ENCODE data around the gene CARD8. TPM values are rescaled to one million over a fixed set of nuclear protein-coding genes. Genes with fewer than 3 reads are reported as not detected.

CARD8 gene
- total and polyA plus RNA-seq, 2 of the 8 experiments (the other 6 are each of a cell fraction or from before 2014, with no cell fraction given), result 8.9 to 24.4 TPM

- H3K79me2 ChIP-seq (ENCODE audit: control insufficient read depth in 1 of 2, insufficient read depth in 2 of 2, low read length in 2 of 2), result no peaks in the 10 kb centered on the region
- no peak overlapping the region for H2AFZ ChIP-seq (ENCODE audit: low read length)
- H2BK20ac ChIP-seq (ENCODE audit: low read length), result no peak overlapping the region
- H4K5ac ChIP-seq (ENCODE audit: insufficient read length, low read depth, low read length), result no peak overlapping the region
- H3K27me3 ChIP-seq (replicated peaks in 1 of 4; ENCODE audit: control insufficient read depth in 3 of 4, extremely low read depth in 1 of 4, insufficient read depth in 3 of 4, low read length in 3 of 4), result peaks cover 0 to 1% (median 0%) of the 10 kb centered on the region in 4 experiments; a peak in 1 of 7 replicates
- WGBS, 2 experiments (ENCODE audit: extremely low coverage in 1 of 2, insufficient coverage in 1 of 2, insufficient read length in 1 of 2, insufficient replicate concordance in 2 of 2, low coverage in 1 of 2, low lambda C conversion rate in 2 of 2, missing lambda C conversion rate in 1 of 2), result 89% methylated on average over 5 of the region's 5 CpGs; no CpG with 5 or more reads in 1 of the 2 experiments
- H3K9ac ChIP-seq (replicated peaks in 1 of 4; ENCODE audit: extremely low read depth in 1 of 4, low read depth in 3 of 4, low read length in 3 of 4), result no peak overlapping the region
- no peak overlapping the region for H2BK5ac ChIP-seq (ENCODE audit: low read depth, low read length)
- no peak overlapping the region for H3K23ac ChIP-seq (ENCODE audit: insufficient read length)
- ChIA-PET CTCF (ENCODE audit: partially characterized antibody) (interaction anchor here (0.7 to 2.2 kb wide), 5 partner anchors 10 to 32 kb away, joined by 3 to 9 read pairs (median 4); partner anchors contain the start of gene CARD8), POLR2A (ENCODE audit: partially characterized antibody) (interaction anchor here (1.1 kb wide), 1 partner anchor 10 kb away, joined by 4 read pairs; the partner anchor contains the start of gene CARD8)
- no peak overlapping the region for H3K27ac ChIP-seq (ENCODE audit: low read depth, low read length)
- no peaks in the 10 kb centered on the region for H3K4me1 ChIP-seq (replicated peaks in 1 of 4; ENCODE audit: control insufficient read depth in 3 of 4, insufficient read depth in 4 of 4, low read length in 3 of 4)
- no peaks in the 10 kb centered on the region for H3K9me3 ChIP-seq (ENCODE audit: insufficient read depth in 2 of 2, low read depth in 1 of 2, low read length in 1 of 2)
- H2BK120ac ChIP-seq (replicated peaks; ENCODE audit: low read depth, low read length), result no peak overlapping the region
- FAIRE-seq (no peak), DNase-seq (ENCODE audit: low read depth in 1 of 2, low spot score in 2 of 2) (no peak)
- peaks cover 0 to 3% (median 0%) of the 10 kb centered on the region in 4 experiments; a peak in 1 of 8 replicates for H3K36me3 ChIP-seq (ENCODE audit: control insufficient read depth in 2 of 4, insufficient read depth in 4 of 4, low read length in 3 of 4)
- no peak overlapping the region for H2BK15ac ChIP-seq (ENCODE audit: low read length)
- no peak overlapping the region for H4K91ac ChIP-seq (replicated peaks; ENCODE audit: insufficient read length, low read length)
- H3K18ac ChIP-seq (ENCODE audit: extremely low read depth, low read length), result no peak overlapping the region
- no peaks in the 10 kb centered on the region for H4K20me1 ChIP-seq (replicated peaks in 1 of 2; ENCODE audit: control insufficient read depth in 1 of 2, insufficient read depth in 2 of 2, low read length in 2 of 2)
- no peak overlapping the region for H3K4me2 ChIP-seq (ENCODE audit: insufficient read depth in 1 of 2, low read depth in 2 of 2, low read length in 2 of 2)
- no peak overlapping the region for H3K14ac ChIP-seq (ENCODE audit: insufficient read length)
- no peak overlapping the region for H2BK12ac ChIP-seq (ENCODE audit: low read depth, low read length)
- H3K23me2 ChIP-seq (ENCODE audit: low read depth, low read length), result no peaks in the 10 kb centered on the region
- no peak overlapping the region for H3K4me3 ChIP-seq (ENCODE audit: extremely low read depth in 1 of 4, insufficient read depth in 2 of 4, low read depth in 3 of 4, low read length in 4 of 4)
- no peak overlapping the region for H4K8ac ChIP-seq (ENCODE audit: extremely low read depth, insufficient read depth, low read length)
- H3K56ac ChIP-seq (replicated peaks; ENCODE audit: insufficient read length, low read depth, low read length), result no peak overlapping the region
- H3K79me1 ChIP-seq (ENCODE audit: low read depth, low read length), result no peaks in the 10 kb centered on the region
- no peak overlapping the region for H3K4ac ChIP-seq (replicated peaks; ENCODE audit: insufficient read length, low read depth, low read length)
- no peak overlapping the region for H2AK5ac ChIP-seq (ENCODE audit: low read depth, low read length)
- TF ChIP-seq SIN3A (conservative IDR thresholded peaks at IDR 0.05 in 1 of 2, IDR thresholded peaks at IDR 0.05 in 1 of 2; ENCODE audit: low read depth in 1 of 2, low read length in 2 of 2) (no peak), EZH2 (IDR thresholded peaks at IDR 0.05; ENCODE audit: low read depth, low read length, severe bottlenecking) (no peak), GTF2F1 (IDR thresholded peaks at IDR 0.05; ENCODE audit: borderline replicate concordance, low read depth, low read length) (no peak), SIX5 (IDR thresholded peaks at IDR 0.05; ENCODE audit: low read depth, low read length) (no peak), POU5F1 (IDR thresholded peaks at IDR 0.05; ENCODE audit: low read depth, low read length) (no peak), CREB1 (IDR thresholded peaks at IDR 0.05) (no peak), RFX5 (IDR thresholded peaks at IDR 0.05; ENCODE audit: borderline replicate concordance, low read depth, low read length) (no peak), RNF2 (IDR thresholded peaks at IDR 0.05; ENCODE audit: borderline replicate concordance, low read depth, low read length, missing control alignments, poor library complexity, severe bottlenecking) (no peak), RXRA (IDR thresholded peaks at IDR 0.05; ENCODE audit: insufficient read depth, low read depth, low read length) (no peak), FOSL1 (IDR thresholded peaks at IDR 0.05; ENCODE audit: insufficient read depth, low read depth, low read length) (no peak), SP2 (IDR thresholded peaks at IDR 0.05; ENCODE audit: low read length) (no peak), POLR2A (IDR thresholded peaks at IDR 0.05; ENCODE audit: control extremely low read depth in 1 of 2, low read depth in 2 of 2, low read length in 2 of 2) (no peak), SP4 (IDR thresholded peaks at IDR 0.05; ENCODE audit: low read length) (no peak), BRCA1 (IDR thresholded peaks at IDR 0.05; ENCODE audit: low read depth, low read length) (no peak), SUZ12 (IDR thresholded peaks at IDR 0.05; ENCODE audit: low read length) (no peak)
These were observed 9.6 kb downstream of the CARD8 start for GRCh38 chr19:48246101-48246500.

Measured in H1 (cell line).